Measurements from ENCODE around the gene KRT15.

KRT15 gene

DNA sequence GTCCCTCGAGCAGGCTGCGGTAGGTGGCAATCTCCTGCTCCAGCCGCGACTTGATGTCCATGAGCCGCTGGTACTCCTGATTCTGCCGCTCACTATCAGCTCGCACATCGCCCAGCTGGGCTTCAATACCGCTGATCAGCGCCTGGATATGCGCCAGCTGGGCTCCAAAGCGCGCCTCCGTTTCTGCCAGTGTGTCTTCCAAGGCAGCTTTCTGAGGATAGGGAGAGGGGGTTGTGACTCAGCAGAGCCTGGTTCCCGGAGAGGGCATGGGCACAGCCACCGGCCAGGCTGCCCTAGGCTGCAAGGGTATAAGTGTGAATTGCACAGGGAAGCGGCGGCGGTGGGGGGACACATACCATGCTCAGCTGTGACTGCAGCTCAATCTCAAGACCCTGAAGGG is 5.1 kb upstream of the KRT15 start:
- peak; percentile 15 for DNase-seq

DNA sequence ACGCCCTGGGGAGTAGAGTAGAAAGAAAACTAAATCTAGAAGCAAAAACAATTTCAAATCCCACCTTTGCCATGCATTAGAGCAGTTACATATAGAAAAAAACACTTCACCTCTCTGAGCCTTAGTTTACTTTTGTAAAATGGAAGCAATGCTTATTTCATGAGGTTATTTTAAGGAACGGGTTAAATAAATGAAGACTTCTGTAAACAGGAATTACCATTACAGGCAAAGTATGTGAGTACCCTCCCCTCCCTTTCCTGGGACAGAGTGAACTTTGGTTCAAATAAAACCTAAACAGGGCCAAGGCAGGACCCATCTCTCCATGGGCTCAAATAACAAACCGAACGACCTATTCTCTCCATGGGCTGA is 4.5 kb upstream of the KRT15 start:
- DNase-seq = no peak

DNA sequence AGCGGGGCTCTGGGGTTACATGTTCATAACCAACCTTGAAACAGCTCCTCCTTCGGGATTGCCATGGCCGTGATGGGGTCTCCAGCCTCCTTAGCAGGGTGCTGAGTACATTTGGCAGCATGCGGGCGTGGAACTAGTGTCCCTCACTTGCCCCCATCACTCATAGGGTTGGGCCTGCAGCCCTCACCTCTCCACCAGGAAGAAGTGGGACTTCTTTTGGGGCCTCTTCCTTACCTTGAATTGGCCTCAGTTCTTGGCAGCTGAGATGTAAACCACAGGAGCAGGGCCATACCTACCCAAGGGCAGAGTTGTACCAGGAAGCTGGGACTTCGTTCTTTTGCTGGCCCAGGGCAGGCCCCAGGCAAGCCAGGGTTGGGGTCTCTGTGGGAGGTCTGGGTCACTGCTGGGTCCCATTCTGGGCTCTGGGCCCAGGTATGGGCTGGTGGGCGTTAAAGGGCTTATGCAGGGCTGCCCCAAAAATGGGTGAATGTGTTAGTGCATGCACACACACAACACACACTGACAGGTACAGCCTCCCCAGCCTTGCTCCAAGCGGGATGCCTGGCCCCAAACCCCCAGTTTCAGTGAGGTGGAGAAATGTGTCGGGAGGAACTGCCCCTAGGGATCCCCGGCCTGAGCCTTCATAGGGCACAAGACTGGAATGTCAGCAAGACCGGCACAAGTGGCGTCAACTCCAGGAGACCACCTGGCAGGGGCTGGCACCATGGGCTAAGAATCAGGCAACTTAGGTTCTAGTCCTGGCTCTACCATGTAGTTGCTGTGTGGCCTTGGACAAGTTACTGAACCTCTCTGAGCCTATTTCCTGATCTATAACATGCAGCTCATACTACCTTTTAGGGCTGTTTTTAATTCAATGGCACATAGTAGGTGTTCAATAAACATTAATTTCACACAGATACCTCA is 3.9 kb upstream of the KRT15 start:
- no peak for DNase-seq

DNA sequence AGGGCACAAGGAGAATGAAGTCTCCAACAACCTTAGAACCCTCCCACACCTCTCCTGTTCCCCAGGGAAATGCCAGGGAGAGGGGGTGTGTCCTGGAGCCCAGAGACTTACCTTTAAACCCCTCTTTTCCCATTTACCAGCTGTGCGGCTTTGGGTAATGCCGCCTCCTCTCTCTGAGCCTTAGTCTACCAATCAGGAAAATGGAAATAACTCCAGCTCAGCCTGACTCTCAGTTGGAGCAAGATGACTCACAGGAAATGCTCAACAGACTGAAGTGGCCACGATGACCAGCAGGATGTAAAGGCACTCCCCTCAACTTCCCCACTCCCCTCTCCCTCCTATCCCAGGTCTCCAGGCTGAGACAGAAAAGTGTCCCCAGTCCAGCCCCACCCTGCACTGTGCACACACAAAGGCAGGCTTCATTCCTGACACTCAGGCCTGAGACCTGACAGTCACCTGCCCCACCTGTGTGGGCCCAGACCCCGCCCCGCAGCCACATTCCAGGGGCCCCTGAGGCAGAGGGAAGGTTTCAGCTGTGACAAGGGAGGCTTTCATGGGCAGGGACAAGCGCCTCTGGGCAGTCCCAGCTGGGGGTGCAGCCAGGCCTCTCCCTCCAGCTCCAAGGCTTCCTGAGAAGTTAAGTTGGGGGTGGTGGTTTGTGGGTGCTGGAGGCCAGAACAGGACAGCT is 3.0 kb upstream of the KRT15 start:
- DNase-seq = no peak

DNA sequence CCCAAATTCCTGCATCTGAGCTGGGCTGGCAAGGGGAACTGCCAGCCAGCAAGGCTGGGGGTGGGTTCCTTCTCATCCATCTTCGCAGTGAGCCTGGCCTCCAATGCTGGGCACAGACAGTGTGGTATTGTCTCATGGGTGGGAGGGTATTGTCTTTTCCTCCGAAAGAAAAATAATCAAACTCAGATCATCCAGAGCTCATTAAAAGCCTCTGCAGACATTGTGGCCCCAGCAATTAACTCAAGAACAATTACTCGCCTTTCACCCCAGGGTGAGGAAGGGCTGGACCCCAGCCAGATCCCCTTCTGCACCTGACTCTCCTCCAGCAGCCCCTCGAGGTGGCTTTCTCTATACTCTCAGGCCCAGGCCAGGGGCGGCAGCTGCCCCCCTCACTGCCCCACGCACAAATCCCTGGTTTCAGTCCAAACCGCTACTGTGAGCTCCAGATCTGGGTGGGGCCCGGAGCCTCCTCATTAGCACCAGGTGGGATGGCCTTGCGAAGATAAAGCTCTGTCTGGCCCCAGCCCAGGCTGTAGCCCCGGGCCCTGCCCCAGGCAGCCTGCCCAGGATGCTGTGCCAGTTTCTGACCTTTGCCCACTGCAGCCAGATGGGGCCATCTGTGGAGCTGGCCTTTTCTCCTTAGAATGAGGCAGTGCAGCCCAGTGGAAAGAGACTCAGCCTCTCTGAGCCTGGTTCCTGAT is 2.3 kb upstream of the KRT15 start:
- DNase-seq = peak; percentile 15

DNA sequence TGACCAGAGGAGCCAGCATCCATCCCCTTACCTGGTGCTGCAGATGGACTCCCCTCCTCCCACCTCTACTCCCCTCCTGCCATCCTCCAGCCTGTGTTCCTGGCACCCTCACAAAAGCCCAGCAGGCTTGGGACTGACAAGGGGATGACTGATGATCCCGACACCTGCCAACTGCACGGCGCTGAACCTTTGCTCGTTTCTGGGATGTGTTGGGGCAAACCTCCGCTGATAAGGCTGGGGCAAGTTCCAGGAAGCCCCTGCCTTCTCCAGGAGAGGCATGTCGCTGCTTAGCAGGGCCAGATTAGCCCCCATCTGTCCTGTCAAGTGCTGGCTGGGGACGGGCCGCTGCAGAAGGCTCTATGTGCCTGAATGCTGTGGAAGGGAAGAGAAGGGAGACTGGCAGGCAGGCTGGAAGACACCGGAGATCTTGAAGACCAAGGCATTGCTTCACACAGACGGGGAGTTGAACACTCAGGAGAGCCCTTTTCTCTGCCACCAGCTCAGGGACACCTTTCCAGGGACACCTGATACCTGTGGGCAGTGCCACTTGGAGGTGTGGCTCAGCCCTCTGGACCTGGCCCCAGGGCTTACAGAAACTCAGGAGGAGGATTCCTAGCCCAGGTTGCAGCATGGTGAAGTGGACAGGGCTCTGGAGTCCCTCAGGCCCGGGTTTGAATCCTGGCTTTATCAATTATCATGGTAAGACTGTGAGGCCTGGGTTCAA is 973 bp upstream of the KRT15 start:
- DNase-seq = peak; percentile 90

DNA sequence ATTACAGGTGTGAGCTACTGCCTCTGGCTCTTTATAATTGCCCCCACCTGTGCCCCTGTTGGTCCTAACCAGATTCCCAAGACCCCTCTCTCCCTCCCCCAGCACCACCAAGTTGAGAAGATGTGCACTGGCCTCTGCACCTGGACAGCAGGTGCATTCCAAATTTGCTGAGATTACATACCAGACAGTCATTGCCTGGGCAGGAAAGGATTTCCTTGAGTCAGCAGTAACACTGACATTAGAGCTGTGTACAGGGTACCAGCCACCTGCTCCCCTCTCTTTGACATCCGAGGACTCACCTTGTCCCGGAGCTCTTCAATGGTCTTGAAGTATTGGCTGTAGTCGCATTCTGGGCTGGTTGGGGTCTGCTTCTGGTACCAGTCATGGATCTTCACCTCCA is 659 bp downstream of the KRT15 start:
- no peak for DNase-seq

DNA sequence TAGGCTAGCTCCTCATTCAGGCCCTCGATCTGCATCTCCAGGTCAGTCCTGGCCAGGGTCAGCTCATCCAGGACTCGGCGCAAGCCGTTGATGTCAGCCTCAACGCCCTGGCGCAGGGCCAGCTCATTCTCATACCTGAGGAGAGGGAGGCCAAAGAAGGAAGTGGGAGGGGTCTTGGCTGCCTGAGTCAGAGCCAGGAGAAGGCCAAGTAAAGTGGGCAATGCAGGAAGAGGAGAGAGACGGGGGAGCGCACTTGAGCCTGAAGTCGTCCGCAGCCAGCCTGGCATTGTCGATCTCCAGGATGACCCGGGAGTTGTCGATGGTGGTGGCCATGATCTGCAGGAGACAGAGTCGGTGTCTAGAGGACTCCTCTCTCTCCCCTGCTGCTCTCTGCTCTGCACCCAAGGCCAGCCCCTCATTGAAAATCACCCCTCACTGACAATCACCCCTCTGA is 1.8 kb downstream of the KRT15 start:
- no peak for DNase-seq

DNA sequence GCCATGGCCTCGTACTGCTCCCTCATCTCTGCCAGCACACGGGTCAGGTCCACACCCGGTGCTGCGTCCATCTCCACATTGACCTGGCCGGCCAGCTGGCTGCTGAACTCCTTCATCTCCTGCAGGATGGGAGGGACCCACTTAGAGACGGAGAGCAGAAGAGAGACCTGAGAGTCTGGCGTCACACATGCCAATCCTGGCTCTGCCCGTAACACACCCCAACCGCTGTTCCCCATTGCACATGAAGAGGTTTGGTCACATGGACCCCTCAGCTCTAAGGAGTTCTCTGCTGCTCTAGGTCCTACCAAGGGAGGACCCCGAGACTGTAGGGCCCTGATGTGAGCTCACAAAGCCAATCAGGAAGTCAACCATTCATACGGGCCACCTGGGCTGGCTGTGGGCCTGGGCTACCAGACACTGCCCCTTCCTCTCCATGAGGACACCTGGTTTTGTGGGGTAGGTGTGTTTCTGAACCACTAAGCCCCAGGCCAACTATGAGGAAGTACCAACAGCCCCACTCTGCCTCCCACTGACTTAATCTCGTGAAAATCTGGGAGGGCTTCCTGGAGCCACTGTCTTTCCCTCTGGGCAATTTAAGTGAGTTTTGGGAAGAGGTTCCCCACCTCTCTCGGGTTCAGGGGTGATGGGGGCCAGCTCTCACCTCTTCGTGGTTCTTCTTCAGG is 2.4 kb downstream of the KRT15 start:
- no peak for DNase-seq

DNA sequence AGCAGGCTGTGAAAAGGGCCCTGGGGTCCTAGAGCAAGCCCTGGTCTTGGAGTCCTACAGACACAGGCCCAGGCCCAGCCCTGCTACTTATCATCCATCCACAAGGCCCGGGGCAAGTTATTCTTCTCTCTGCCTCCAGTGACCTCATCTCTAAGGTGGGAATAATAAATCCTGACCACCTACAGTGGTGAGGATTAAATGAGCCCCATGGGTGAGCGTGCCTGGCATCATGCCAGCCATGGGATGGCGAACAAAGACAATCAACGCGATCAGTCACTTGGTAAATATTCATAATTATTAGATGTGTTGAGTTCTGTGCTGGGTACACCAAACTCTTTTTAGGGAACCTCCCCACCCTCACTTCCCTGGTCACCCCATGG is 5.5 kb downstream of the KRT15 start:
- no peak for DNase-seq

DNA sequence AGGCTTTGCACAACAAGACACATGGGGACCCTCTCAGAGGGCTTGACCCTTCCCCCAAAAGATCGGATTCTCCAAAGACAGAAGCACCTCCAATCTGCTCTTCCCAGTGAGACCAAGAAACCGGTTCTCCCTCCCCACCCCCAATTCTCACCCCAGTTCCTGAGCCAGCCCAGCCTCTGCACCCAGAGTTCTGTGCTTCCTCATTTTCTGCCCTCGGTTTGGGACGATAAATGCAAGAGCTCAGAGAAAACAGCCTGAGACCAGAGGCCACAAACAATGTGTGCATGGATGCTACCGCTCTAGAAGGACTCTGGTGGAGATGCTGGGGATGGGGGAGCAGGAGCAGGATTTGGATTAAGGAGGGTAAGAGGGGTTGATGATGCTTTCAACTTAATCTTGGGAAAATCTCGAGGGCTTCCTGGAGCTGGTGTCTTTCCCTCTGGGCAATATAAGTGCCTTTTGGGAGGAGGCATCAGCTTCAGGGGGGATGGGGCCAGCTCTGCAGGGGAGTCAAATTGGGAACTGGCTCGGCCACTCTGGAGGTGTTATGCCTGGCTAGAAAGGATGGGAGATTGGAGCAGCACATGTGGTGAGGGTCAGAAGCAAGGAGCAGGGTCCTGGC is 6.0 kb downstream of the KRT15 start:
- no peak for DNase-seq

DNA sequence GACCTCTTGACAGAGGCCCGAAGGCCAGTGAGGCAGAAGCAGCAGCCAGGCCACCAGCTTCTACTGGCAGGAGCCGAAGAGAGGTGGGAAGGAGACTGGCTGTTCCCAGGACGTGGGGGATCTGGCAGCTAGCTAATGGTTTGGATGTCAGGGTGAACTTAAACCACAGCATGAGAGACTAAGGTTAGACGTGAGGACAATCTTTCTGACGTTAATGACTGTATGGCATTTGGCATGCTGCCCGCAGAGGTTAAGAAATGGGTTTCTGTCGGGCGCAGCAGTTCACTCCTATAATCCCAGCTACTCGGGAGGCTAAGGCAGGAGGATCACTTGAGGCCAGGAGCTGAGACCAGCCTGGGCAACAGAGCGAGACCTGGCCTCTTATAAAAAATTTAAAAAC is 7.0 kb downstream of the KRT15 start:
- DNase-seq = no peak

DNA sequence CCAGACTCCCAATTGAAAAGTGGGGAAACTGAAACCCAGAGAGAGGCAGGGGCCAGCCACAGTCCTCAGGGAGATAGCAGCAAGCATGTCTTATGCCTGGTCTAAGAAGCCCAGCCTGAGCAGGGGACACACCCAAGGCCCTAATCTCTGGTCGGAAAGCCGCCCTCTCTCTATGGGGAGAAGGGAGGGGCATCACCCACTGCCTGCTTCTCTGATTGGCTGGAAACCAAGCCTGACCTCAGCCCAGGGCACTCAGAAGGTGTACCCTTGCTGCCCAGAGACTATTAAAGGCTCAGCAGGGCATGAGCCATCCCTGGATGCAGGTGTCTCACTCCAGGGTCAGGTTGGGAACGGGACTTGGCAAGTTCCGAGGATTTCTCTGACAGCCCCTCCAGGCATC is 7.6 kb downstream of the KRT15 start:
- DNase-seq = no peak

DNA sequence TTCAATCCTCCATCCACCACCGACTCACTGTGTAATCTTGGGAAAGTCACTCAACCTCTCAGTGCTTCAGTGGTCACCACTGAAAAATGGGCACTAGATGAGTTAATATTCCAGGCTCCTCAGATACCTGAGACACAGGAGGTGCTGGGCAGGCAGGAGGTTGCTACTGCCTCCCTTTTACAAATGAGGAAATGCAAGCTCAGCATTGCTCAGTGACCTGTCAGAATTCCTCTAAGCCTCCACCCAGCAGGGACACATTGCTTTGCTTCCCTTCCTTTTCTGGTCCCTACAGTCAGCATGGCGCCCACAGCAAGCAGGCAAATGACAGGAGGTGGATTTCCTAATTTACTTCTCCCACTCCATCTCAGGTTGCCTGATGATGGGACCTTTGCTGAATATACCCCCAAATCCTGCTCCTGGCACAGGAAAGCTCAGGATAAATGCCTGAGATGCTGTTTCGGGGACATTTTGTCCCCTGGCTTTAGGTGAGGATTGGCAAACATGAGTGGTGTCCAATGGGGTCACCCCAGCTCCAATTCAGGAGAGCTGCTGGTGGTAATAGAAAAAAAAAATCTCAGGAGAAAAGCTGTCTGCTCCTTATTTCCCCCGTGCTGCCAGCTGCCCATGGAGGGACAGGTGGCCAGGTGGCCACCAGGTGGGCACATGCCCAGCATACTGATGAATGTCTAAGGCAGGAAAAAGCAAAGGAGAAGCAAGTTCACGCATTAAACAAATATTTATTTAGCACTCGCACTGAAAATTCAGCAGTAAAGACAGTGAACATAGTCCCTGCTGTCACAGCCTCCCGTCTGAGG is 8.2 kb downstream of the KRT15 start:
- no peak for DNase-seq

DNA sequence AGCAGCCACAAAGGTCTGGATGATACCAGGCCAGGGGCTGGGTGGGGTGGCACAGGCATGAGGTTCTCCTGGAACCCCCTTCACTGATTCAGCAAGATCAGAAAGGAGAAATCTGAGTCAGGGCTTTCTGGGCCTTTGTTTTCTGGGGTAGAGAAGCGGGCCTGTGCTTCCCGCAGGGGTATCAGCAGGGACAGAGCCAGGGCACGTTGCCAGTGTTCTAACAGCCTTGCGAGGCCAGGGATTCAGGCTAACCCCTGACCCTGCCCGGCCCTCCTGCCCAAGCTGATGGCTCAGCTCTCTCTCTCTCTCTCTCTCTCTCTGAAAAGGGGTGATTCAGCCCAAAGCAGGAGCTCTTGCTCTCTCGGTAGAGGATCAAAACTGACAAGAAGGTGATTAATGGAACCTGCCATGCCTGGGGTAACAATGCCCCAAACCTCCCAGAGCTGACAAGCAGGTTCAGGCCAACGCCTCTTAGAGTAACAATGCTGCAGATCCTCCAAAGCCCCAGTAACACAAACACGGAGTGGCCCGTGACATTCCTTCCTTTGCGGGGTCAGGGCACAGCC is 11.3 kb downstream of the KRT15 start:
- DNase-seq = no peak

DNA sequence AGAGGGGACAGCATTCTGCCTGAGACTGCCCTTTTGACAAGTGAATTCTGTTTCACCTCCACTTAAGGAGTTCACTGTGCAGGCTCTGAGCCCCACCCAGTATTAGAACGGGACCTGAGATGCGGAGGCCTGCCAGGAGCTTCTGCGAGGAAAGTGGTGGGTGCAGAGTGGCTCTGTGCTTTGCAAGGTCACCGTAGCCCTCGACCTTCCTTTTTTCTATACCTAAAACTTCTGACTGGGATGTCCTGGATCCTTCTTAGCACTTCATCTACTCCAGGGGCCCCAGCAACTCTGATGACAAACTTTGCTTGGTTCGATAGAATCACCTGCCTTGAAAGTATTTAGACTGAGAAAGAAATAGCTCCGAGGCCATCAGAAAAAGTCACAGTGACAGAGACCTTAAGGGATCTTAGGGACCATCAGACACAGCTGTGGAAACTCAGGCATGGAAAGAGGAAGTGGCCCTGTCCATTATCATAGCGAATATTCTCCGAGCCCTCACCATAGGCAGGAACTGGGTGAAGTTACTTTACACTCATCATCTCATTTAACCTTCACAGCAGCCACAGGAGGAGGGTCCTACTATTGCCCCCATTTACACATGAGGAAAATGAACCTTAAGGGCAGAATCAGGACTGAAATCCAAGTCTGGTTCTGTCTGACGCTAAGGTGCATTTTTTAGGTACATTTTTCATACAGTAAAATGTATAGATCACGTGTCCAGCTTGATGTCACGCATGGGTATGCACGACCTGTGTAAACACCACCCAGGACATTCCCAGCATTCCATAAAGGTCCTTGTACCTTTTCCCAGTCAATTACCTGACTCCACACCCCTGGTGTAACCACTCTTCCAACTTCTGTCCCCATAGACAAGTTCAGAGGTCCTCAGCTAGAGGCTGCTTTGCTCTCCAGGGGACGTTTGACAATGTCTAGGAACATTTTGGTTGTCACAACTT is 12.6 kb downstream of the KRT15 start:
- DNase-seq = no peak

DNA sequence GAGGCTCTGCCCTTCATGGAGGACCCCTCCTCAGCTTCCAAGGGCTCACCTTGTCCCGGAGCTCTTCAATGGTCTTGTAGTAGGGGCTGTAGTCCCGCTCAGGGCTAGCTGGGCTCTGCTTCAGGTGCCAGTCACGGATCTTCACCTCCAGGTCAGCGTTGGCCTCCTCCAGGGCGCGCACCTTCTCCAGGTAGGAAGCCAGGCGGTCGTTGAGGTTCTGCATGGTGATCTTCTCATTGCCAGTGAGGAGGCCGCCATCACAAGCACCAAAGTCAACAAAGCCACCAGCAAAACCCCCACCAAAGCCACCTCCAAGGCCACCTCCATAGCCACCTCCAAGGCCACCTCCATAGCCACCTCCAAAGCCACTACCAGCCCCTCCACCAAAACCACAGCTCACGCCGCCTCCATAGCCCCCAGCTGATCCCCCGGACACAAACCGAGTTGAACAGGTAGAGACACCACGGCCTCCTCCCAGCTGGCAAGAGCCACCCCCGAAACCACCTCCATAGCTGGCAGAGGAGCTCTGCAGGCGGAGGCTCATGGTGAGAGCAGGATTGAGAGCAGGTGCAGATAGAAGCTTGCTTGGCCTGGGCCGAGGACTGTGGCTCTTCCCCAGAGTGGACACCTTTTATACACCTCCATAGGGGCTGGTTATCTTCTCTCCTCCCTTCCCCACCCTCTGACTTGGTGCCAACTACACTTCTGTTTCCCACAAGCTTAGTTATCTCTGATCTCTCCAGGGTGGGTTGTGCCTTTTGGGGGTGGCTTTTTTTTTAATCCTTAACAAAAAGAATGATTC is 13.5 kb downstream of the KRT15 start, which contains the start of gene KRT13:
Gene KRT13 (minus strand): TSS at position 606 of the 802 bp plus-strand sequence. CDS start 62 bp downstream, at position 544.
- DNase-seq = no peak

DNA sequence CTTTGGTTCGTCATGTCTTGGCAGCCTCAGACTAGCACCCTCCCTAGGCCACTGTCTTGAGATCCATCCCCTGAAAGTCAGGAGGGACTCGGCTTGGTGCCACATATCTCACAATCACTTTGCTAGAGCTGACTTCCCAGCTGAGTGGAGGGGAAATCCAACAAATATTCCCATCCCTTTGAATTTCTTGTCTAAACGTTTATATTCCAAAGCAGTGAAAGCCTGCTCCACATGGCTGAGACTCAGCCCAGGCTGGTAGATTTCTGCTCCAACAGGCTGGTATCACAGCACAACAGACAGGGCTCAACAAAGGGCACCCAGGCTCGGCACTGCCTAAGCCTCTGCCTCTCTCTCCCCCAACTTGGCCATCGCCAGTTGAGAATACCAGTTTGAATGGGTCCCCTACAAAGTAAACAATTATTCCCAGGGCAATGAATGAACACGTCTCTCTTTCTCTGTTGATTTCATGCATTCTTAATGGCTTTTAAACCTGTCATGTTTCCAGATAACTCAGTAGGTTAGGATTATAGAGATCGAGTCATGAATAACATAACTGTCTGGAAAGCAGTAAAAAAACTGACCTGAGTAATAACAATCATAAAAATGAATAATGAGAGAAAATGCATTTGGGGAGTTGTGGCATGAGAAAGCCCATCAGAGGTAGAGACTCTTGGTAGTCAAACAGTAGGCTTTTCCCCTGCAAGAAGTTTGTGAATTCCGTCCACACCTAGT is 14.3 kb downstream of the KRT15 start:
- DNase-seq = no peak
